OCI-LY1 (cell line): ENCODE measurements around the gene C9orf72.

ENCODE experiments used
- H2AFZ ChIP-seq: fragments of 200-600 bp; sonication (generic), shearing (Covaris generic); 2 replicates; pipeline ENCODE4 v1.6.0; 2014; ENCODE audit warnings: antibody characterized with exemption, mild to moderate bottlenecking, low read length
- H3F3A ChIP-seq: fragments of 200-600 bp; sonication (generic), shearing (Covaris generic); 2 replicates; pipeline ENCODE4 v1.6.0; 2014; ENCODE audit warnings: mild to moderate bottlenecking, antibody characterized with exemption, low read length, moderate library complexity; ENCODE audit not compliant: insufficient read depth
- H3K27ac ChIP-seq: fragments of 200-600 bp; sonication (generic); 2 replicates; pipeline ENCODE4 v1.5.1; 2014; ENCODE audit warnings: low read length, mixed run types, mild to moderate bottlenecking, low read depth; ENCODE audit not compliant: poor library complexity, severe bottlenecking
- H3K27me3 ChIP-seq: fragments of 200-600 bp; sonication (generic); 2 replicates; pipeline ENCODE4 v1.6.0; 2014; ENCODE audit warnings: antibody characterized with exemption, mild to moderate bottlenecking, low read length, moderate library complexity; ENCODE audit not compliant: insufficient read depth
- H3K36me3 ChIP-seq: fragments of 200-600 bp; sonication (generic); 2 replicates; pipeline ENCODE4 v1.6.1; 2014; ENCODE audit warnings: mild to moderate bottlenecking, antibody characterized with exemption, low read length, moderate library complexity, mixed read lengths; ENCODE audit not compliant: insufficient read depth
- H3K4me1 ChIP-seq: fragments of 200-600 bp; sonication (generic); 2 replicates; pipeline ENCODE4 v1.5.1; 2014; ENCODE audit warnings: mild to moderate bottlenecking, low read length, moderate library complexity; ENCODE audit not compliant: insufficient read depth, severe bottlenecking
- H3K4me2 ChIP-seq: fragments of 200-600 bp; sonication (generic), shearing (Covaris generic); 2 replicates; pipeline ENCODE4 v1.6.1; 2014; ENCODE audit warnings: low read length
- H3K4me3 ChIP-seq: fragments of 200-600 bp; sonication (generic); 2 replicates; pipeline ENCODE4 v1.5.1; 2014; ENCODE audit warnings: low read length, low read depth, mild to moderate bottlenecking, mixed read lengths; ENCODE audit not compliant: poor library complexity, severe bottlenecking
- H3K79me2 ChIP-seq: fragments of 200-600 bp; shearing (Covaris generic); 2 replicates; pipeline ENCODE4 v1.6.1; 2016; ENCODE audit warnings: mixed run types, low read length, mixed read lengths; ENCODE audit not compliant: insufficient read depth
- H3K9ac ChIP-seq: fragments of 200-600 bp; sonication (generic), shearing (Covaris generic); 2 replicates; pipeline ENCODE4 v1.6.1; 2014; ENCODE audit warnings: mild to moderate bottlenecking, low read length, mixed read lengths
- H3K9me2 ChIP-seq: fragments of 200-600 bp; sonication (generic), shearing (Covaris generic); 2 replicates; pipeline ENCODE4 v1.6.1; 2014; ENCODE audit warnings: low read depth, mild to moderate bottlenecking, low read length, mixed read lengths
- H3K9me3 ChIP-seq: fragments of 200-600 bp; shearing (Covaris generic); 2 replicates; pipeline ENCODE4 v1.6.1; 2014; ENCODE audit warnings: low read length, mixed read lengths
- H4K20me1 ChIP-seq: fragments of 200-600 bp; sonication (generic), shearing (Covaris generic); 2 replicates; pipeline ENCODE4 v1.6.0; 2016; ENCODE audit warnings: mild to moderate bottlenecking, low read length; ENCODE audit not compliant: insufficient read depth
- EZH2 ChIP-seq: fragments of 200-600 bp; sonication (generic), shearing (Covaris generic); IDR thresholded peaks from 2 replicates; pipeline ENCODE4 v1.8.0; 2017; ENCODE audit warnings: borderline replicate concordance, mixed run types, mild to moderate bottlenecking, antibody characterized with exemption, low read length, moderate library complexity, mixed read lengths
- TF ChIP-seq, protein P1 (sequence below): fragments of 200-600 bp; sonication (generic), shearing (Covaris generic); IDR thresholded peaks from 2 replicates; pipeline ENCODE4 v1.5.1; 2017; ENCODE audit warnings: mild to moderate bottlenecking, antibody characterized with exemption, low read length, moderate library complexity, mixed read lengths

The C9orf72 gene

GRCh38 chr9:27602954-27603353 lies 29.7 kb upstream of the C9orf72 start:
- no peaks in the 10 kb centered on the region for H3K9me3 ChIP-seq

GRCh38 chr9:27602142-27602861 lies 29.0 kb upstream of the C9orf72 start:
- Histone ChIP-seq H3K4me1 (no peaks in the 10 kb centered on the region), H3K27me3 (no peaks in the 10 kb centered on the region), H3F3A (no peaks in the 10 kb centered on the region), H3K9ac (no peak overlapping the region), H3K9me2 (no peaks in the 10 kb centered on the region), H3K36me3 (no peaks in the 10 kb centered on the region), H3K9me3 (no peaks in the 10 kb centered on the region), H3K4me2 (no peak overlapping the region), H2AFZ (no peak overlapping the region), H3K27ac (no peak overlapping the region), H4K20me1 (no peaks in the 10 kb centered on the region), H3K79me2 (no peaks in the 10 kb centered on the region), H3K4me3 (no peak overlapping the region)
- TF ChIP-seq, protein P1, sequence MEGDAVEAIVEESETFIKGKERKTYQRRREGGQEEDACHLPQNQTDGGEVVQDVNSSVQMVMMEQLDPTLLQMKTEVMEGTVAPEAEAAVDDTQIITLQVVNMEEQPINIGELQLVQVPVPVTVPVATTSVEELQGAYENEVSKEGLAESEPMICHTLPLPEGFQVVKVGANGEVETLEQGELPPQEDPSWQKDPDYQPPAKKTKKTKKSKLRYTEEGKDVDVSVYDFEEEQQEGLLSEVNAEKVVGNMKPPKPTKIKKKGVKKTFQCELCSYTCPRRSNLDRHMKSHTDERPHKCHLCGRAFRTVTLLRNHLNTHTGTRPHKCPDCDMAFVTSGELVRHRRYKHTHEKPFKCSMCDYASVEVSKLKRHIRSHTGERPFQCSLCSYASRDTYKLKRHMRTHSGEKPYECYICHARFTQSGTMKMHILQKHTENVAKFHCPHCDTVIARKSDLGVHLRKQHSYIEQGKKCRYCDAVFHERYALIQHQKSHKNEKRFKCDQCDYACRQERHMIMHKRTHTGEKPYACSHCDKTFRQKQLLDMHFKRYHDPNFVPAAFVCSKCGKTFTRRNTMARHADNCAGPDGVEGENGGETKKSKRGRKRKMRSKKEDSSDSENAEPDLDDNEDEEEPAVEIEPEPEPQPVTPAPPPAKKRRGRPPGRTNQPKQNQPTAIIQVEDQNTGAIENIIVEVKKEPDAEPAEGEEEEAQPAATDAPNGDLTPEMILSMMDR = no peak
- TF ChIP-seq EZH2 = no peak

More at GRCh38 chr9:27602954-27603353, 29.7 kb upstream of the C9orf72 start:
- H3K9me2 ChIP-seq = no peaks in the 10 kb centered on the region
- H2AFZ ChIP-seq = no peak overlapping the region
- no peak overlapping the region for H3K27ac ChIP-seq
- H3K79me2 ChIP-seq = no peaks in the 10 kb centered on the region
- no peak overlapping the region for H3K4me2 ChIP-seq
- no peaks in the 10 kb centered on the region for H3K27me3 ChIP-seq
- TF ChIP-seq, protein P1 = no peak
- no peak for TF ChIP-seq EZH2
- H3K4me3 ChIP-seq = no peak overlapping the region
- H3K4me1 ChIP-seq = no peaks in the 10 kb centered on the region
- H3K9ac ChIP-seq = no peak overlapping the region
- no peaks in the 10 kb centered on the region for H4K20me1 ChIP-seq
- no peaks in the 10 kb centered on the region for H3K36me3 ChIP-seq
- H3F3A ChIP-seq = no peaks in the 10 kb centered on the region

GRCh38 chr9:27601396-27601795 lies 28.1 kb upstream of the C9orf72 start:
- no peaks in the 10 kb centered on the region for H3K9me3 ChIP-seq
- H3K9me2 ChIP-seq = no peaks in the 10 kb centered on the region
- H2AFZ ChIP-seq = no peak overlapping the region
- H3K79me2 ChIP-seq = no peaks in the 10 kb centered on the region
- H3K9ac ChIP-seq = no peak overlapping the region
- no peaks in the 10 kb centered on the region for H3K36me3 ChIP-seq
- no peak overlapping the region for H3K4me3 ChIP-seq
- H3K4me1 ChIP-seq = no peaks in the 10 kb centered on the region
- H3K4me2 ChIP-seq = no peak overlapping the region
- H3K27me3 ChIP-seq = no peaks in the 10 kb centered on the region; the same call in 1 of the 2 replicates
- H4K20me1 ChIP-seq = no peaks in the 10 kb centered on the region
- TF ChIP-seq EZH2 = no peak
- TF ChIP-seq, protein P1 = no peak
- H3F3A ChIP-seq = no peaks in the 10 kb centered on the region
- no peak overlapping the region for H3K27ac ChIP-seq
